ENCODE results near the gene NSUN6. TPM values are rescaled to one million over a fixed set of nuclear protein-coding genes. Genes with fewer than 3 reads are reported as not detected.
"Not testable (repeated sequence)": the region's sequence is repeated elsewhere in the genome, so short reads cannot be mapped to it uniquely, and the experiment has no call there.

NSUN6 gene
- total RNA-seq, 1 donor from 2014 or later = 7.3 TPM

DNA sequence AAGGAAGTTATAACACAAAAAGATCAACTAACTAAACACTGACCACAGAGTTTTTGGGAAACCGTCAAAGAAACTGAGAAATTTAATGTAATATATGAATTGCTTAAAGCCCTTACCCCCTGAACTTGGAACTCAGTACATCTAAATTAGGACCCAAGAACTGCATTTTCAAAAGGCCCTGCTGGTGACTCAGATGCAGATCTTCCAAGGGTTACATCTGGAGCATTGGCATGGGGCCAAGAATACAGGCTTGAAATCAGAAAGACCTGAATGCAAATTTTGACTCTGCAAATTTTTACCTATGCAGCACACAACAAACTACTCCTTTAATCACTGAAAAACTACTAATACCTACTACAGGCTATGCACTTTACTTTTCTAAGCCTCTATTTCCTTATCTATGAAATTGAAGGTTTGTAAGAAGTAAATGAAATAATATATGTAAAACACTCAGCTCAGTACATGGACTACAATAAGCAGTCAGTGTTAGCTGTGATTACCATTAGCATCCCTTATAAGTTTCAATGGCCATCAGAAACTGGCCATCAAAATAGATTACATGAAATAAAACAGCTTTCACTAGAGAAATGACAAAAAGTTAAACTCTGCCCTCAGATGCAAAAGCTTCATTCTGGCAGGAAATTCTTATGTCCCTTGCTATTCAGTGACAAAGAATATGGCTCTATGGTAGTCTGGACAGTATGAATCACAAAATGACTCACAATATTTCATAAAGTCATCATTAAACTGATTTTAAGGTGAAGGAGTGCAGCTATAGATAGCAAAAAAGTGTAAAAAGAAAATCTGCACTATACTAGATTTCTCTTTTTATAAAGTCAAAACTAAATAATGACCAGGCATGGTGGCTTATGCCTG lies 43.6 kb downstream of the NSUN6 start:
- DNase-seq = peak; percentile 92

DNA sequence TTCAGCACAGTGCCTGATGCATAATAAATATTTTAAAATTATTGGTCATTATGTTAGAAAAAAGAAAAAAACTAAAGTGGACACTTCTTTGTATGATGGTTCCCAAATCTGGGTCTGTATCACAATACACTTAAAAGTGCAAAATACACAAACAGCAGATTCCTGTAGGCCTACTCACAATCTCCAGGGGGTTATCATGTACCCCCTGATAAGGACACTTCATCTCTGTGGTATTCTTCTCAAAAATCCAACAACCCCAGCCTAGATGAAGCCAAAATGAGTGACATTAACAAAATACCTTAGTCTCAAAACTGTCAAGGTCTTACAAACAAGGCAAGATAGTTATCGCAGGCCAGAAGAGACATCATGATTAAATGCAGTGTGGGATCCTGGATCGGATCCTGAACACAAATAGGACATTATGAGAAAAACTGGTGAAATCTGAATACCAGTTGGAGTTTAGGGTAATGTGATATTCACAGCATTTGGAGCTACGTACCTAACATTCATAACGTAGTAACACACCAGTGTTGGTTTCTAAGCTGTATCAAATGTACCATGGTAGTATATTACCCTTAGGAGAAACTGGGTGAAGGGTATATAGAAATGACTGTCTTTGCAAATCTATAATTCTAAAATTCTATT lies 45.2 kb downstream of the NSUN6 start:
- DNase-seq = no peak

DNA sequence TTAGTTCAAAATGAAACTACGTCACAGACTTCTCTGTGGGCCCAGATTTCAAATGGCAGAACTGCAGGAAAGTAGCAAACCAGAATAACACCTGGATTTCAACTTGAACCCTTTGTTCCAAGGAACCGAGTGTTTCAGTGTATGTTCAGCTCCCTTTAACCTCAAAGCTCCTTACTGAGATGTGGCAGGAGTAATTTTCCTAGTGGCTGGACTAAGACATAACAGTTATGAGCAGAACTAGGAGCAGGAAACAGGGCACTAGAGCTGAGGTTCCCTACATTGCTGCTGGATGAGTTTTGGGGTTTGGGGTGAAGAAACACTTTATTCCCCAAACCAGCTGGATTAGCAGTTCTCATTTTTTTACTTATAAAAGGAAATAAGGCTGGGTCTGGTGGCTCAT lies 50.1 kb downstream of the NSUN6 start:
- no peak for DNase-seq

DNA sequence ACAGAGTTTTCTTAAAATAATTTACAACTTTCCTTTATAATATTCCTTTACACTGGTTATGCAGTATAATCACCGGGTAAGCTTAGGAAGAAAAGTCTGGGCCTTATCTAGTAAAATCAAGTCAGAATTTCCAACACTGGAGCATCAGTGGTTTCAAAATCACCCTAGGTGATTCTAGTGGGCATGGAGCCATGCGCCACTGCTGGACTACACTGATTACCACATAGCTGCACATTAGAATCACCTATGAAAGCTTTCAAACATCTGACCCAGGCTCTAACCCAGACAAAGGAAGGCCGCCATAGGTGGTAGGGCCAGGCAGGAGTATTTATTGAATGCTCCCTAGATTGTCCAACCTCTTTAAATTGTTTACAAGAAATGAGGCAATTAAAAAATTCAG lies 52.0 kb downstream of the NSUN6 start:
- no peak for DNase-seq

DNA sequence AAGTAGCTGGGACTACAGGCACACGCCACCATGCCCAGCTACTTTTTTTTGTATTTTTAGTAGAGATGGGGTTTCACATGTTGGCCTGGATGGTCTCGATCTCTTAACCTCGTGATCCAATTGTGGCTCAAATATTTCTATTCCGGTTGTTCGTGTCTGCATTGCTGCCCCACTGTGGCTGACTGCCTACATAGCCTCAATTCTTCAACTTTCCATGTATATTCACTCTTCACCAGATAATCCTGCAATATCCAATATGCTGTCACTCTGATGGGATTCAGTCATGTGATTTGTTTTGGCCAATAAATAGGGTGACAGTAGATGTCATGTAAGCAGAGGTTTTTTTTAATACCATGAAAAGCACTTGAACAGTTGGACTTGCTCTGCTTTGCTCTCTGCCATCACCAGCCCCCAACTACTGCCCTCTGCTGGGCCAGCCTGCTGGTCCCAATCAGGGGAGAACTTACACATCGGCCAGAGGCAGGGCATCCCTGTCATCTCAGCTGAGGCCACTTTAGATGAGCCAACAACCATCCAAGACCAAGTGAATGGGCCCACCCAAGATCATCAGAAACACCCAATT lies 56.7 kb downstream of the NSUN6 start:
- peak; percentile 10 for DNase-seq

DNA sequence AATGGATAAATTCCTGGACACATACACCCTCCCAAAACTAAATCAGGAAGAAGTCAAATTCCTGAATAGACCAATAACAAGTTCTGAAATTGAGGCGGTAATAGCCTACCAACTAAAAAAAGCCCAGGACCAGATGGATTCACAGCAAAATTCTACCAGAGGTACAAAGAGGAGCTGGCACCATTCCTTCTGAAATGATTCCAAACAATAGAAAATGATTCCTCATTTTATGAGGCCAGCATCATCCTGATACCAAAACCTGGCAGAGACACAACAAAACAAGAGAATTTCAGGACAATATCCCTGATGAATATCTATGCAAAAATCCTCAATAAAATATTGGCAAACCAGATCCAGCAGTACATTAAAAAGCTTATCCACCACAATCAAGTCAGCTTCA lies 60.2 kb downstream of the NSUN6 start:
- not testable (repeated sequence) for DNase-seq

DNA sequence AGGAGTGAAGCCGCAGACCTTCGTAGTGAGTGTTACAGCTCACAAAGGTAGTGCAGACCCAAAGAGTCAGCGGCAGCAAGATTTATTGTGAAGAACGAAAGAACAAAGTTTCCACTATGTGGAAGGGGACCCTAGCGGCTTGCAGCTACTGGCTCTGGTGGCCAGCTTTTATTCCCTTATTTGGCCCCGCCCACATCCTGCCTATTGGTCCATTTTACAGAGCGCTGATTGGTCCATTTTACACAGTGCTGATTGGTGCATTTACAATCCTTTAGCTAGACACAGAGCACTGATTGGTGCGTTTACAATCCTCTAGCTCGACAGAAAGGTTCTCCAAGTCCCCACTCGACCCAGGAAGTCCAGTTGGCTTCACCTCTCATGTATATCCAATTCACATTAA lies 64.8 kb downstream of the NSUN6 start:
- not testable (repeated sequence) for DNase-seq

DNA sequence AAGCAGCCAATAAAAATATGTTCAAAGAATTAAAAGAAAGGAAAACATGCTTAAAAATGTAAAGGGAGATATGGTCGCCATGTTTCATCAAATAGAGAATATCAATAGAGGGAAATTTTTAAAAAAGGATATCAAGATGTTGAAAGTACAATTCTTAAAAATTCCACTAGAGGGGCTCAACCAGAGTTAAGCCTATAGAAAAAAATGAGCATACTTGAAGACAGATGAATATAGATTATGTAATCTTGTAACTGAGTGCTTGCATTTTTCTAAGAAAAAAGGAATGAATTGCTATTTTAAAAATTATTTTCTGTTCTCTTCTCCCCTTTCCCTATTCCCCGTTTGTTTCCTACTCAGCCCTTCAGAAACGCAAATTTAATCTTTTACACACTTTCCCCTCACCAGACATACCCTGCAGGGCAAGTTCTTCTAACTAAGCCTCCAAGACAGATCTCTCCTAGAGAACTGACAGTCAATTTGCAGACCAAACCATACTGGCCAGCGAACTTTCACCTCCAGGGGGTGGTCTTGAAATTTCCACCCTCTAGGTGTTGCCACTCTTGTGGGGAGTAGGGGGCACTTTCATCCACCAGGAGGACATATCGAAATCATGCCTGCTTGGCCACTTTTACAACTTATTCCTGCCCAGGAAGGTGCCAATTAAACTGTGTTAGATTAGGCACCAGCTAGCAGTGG lies 67.7 kb downstream of the NSUN6 start:
- peak; percentile 23 for DNase-seq

DNA sequence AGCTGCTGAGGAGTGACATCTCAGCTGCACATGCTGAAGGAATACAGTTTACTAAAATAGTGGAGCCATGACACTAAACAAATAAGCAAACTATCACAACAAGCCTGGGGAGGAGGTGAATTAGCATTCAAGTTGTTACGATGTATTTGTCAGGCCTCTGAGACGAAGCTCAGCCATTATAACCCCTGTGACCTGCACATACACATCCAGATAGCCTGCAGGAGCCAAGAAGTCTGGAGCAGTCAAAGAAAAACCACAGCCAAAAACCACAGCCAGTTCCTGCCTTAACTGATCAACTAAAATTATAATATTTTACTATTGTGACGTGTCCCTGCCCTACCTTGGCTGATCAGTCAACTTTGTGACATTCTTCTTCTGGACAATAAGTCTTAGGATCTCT lies 68.6 kb downstream of the NSUN6 start:
- no peak for DNase-seq

DNA sequence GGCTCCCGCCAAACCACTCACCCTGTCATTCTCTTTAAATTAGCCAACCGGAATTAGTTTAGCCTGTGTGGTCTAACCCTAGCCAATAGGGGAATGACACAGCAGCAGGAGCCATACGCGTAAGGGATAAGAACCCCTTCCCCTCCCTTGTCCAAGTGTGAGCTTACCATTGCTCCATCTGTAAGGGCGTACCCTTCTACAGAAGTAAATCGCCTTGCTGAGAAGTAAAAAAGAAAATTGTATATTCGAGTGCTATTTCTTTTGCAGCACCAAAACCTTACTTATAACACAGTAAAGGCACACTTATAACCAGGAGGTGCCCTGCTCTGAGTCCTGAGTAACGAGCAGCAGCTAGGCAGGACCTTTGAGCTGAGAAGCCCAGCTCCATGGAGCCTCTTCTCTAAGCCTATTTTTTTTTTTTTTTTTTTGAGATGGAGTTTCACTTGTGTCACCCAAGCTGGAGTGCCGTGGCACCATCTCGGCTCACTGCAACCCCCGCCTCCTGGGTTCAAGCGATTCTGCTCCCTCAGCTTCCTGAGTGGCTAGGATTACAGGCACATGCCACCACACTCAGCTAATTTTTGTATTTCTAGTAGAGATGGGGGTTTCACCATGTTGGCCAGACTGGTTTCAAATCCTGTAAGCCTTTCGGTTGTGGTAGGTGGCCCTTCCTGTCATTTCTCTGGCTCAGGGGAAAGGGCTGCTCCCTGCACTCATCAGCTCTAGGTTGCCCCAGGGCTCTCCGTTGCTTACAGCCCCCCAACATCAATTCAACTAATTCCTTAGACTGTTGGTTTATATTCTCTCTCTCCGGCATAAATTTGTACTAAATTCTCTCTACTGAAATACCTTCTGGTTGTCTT lies 73.3 kb downstream of the NSUN6 start:
- DNase-seq = no peak

DNA sequence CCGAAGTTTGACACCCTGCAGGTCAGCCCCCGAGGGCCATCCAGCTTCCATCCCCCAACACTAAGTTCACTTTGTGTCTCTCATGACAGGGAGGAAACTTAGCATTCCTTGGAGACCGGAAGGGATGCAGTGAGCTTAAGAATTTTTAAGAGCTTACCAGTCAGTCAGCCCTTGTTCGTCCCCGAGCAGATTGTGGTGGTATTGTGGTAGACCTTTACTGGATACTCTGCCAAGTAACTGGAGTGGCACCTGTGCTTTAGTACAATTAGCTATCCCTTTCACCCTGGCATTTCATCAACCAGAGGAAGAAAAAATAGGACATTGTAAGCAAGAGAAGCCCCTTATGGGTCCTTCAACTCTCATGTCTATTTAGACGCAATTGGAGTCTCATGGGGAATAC lies 74.8 kb downstream of the NSUN6 start:
- no peak for DNase-seq

DNA sequence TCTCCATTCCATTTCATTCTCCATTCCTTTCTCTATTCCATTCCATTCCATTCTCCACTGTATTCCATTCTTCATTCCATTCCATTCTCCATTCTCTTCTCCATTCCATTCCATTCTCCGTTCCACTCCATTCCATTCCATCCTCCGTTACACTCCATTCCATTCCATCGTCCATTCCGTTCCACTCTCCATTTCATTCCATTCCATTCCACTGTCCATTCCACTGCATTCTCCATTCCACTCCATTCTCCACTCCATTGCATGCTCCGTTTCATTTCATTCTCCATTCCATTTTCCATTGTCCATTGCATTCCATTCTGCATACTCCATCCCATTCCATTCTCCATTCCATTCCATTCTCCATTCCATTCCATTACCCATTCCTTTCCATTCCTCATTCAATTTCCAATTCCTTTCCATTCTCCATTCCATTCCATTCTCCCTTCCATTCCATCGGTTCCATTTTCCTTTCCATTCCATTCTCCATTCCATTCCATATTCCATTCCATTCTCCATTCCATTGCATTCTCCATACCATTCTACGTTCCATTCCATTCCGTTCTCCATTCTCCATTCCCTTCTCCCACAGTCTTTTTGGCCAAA lies 78.3 kb downstream of the NSUN6 start:
- no peak for DNase-seq

DNA sequence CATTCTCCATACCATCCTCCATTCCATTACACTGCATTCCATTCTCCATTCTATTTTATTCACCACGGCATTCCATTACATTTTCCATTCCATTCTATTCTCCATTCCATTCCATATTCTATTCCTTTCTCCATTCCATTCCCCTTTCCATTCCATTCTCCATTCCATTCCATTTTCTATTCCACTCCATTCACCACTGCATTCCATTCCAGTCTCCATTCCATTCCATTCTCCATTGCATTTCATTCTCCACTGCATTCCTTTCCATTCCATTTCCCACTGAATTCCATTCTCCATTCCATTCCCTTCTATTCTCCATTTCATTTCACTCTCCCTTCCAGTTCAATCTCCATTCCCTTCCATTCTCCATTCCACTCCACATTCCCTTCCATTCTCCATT lies 79.6 kb downstream of the NSUN6 start:
- no peak for DNase-seq

DNA sequence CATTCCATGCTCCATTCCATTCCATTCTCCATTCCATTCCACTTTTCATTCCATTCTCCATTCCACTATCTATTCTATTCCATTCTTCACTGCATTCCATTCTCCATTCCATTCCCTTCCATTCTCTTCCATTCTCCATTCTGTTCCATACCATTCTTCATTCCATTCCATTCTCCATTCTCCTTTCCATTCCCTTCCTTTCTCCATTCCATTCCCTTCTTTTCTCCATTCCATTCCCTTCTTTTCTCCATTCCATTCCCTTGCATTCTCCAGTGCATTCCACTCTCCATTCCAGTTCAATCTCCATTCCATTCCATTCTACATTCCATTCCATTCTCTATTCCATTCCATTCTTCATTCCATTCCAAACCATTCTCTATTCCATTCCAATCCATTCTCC lies 80.3 kb downstream of the NSUN6 start:
- DNase-seq = no peak

DNA sequence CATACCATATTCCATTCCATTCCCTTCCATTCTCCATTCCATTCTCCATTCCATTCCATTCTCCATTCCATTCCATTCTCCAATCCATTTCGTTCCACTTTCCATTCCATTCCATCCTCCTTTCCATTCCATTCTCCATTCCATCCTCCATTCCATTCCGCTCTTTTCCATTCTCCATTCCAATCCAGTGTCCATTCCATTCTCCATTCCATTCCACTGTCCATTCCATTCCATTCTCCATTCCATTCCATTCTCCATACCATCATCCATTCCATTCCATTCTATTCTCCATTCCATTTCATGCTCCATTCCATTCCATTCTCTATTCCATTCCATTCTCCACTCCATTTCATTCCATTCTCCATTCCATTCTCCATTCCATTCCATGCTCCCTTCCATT lies 81.0 kb downstream of the NSUN6 start:
- not testable (repeated sequence) for DNase-seq

DNA sequence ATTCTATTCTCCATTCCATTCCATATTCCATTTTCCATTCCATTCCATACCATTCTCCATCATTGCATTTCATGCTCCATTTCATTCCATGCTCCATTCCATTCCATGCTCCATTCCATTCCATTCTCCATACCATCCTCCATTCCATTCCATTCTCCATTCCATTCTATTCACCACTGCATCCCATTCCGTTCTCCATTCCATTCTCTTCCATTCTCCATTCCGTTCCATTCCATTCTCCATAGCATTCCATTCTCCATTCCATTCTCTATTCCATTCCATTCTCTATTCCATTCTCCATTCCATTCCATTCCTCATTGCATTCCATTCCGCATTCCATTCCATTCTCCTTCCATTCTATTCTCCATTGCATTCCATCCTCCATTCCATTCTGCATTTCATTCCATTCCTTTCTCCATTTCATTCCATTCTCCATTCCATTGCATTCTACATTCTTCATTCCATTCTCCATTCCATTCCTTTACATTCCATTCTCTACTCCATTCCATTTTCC lies 84.0 kb downstream of the NSUN6 start:
- DNase-seq = no peak

DNA sequence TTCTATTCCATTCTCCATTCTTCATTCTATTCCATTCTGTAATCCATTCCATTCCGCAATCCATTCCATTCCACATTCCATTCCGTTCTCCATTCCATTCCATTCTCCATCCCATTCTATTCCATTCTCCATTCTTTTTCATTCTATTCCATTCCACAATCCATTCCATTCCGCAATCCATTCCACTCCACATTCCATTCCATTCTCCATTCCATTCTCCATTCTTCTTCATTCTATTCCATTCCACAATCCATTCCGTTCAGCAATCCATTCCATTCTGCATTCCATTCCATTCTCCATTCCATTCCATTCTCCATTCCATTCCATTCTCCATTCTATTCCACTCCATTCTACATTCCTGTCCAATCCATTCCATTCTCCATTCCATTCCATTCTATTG lies 85.2 kb downstream of the NSUN6 start:
- DNase-seq = no peak

DNA sequence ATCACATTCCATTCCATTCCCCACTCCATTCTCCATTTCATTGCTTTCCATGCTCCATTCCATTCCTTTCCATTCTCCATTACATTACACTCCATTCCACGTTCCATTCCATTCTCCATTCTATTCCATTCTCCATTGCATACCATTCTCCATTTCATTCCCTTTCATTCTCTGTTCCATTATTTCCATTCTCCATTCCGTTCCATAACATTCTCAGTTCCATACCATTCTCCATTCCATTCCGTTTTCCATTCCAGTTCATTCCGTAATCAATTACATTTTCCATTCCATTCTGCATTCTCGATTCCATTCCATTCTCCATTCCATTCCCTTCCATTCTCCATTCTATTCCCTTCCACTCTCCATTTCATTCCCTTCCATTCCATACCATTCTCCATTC lies 86.4 kb downstream of the NSUN6 start:
- DNase-seq = no peak

DNA sequence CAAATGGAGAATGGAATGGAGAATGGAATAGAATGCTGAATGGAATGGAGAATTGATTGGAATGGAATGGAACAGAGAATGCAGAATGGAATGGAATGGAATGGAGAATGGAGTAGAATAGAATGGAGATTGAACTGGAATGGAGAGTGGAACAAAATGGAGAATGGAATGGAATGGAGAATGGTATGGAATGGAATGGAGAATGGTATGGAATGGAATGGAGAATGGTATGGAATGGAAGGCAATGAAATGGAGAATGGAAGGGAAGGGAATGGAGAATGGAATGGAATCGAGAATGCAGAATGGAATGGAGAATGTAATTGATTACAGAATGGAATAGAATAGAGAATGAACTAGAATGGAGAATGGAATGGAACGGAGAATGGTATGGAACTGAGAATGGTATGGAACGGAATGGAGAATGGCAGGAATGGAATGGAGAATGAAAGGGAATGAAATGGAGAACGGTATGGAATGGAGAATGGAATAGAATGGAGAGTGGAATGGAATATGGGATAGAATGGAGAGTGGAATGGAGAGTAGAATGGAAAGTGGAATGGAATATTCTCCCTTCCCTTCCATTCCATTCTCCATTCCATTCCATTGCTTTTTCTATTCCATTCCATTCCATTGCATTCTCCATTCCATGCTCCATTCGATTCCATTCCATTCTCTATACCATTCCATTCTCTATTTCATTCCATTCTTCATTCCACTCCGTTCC lies 88.2 kb downstream of the NSUN6 start:
- DNase-seq = no peak

DNA sequence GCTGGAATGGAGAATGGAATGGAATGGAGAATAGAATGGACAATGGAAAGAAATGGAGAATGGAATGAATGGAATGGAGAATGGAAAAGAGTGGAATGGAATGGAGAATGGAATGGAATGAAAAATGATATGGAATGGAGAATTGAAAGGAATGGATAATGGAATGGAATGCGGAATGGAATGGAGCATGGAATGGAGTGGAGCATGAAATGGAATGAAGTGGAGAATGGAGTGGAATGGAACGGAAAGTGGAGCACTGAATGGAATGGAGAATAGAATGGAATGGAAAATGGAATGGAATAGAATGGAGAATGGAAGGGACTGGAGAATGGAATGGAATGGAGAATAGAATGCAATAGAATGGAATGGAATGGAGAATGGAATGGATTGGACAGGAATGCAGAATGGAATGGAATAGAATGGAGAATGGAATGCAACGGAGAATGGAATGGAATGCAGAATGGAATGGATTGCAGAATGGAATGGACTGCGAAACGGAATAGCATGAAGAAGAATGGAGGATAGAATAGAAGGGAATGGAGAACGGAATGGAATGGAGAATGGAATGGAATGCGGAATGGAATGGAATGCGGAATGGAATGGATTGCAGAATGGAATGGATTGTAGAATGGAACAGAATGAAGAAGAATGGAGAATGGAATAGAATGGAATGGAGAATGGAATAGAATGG lies 89.4 kb downstream of the NSUN6 start:
- DNase-seq = no peak

Data from dermis blood vessel endothelial cell (primary cell).